WTC11 (cell line): ENCODE results near the gene HPN. TPM values are rescaled to one million over a fixed set of nuclear protein-coding genes. Genes with fewer than 3 reads are reported as not detected.

Experiments used
- ATAC-seq: fragments of 200-7000 bp; cut with Tn5 transposase; 2 replicates; pipeline ENCODE4 v1.10.0; 2021; ENCODE audit warnings: mild to moderate bottlenecking, moderate library complexity
- CTCF ChIA-PET: fragments of 300-600 bp; sonication (Branson Sonifier 250); formaldehyde crosslinking; loops from one replicate; lab custom pipeline; 2021; ENCODE audit warnings: antibody characterized with exemption; lab: Charles Lee
- POLR2A ChIA-PET: fragments of 350-600 bp; sonication (Branson Sonifier 250); formaldehyde crosslinking; loops from one replicate; lab custom pipeline; 2021; ENCODE audit warnings: antibody characterized with exemption; lab: Charles Lee
- DNase-seq: peaks from one replicate; pipeline ENCODE4 v3.0.0; 2021; ENCODE audit warnings: low spot score
- H3K27ac Mint-ChIP-seq: 2 replicates; pipeline ENCODE4 v1.8.0; 2021; ENCODE audit warnings: mixed read lengths
- H3K27me3 Mint-ChIP-seq: 2 replicates; pipeline ENCODE4 v1.8.0; 2021; ENCODE audit warnings: low read depth, mild to moderate bottlenecking, moderate library complexity, mixed read lengths
- H3K36me3 Mint-ChIP-seq: 2 replicates; pipeline ENCODE4 v1.8.0; 2021; ENCODE audit warnings: mixed read lengths
- H3K4me1 Mint-ChIP-seq: 2 replicates; pipeline ENCODE4 v1.8.0; 2022; ENCODE audit warnings: mixed read lengths
- H3K4me3 Mint-ChIP-seq: 2 replicates; pipeline ENCODE4 v1.8.0; 2021; ENCODE audit warnings: mild to moderate bottlenecking, moderate library complexity, mixed read lengths
- H3K9me3 Mint-ChIP-seq: 2 replicates; pipeline ENCODE4 v1.8.0; 2021; ENCODE audit warnings: mixed read lengths
- CREM ChIP-seq: sonication (generic); formaldehyde crosslinking; IDR thresholded peaks from 2 replicates; pipeline ENCODE4 v1.8.1; 2022; ENCODE audit warnings: mild to moderate bottlenecking, missing genetic modification reagents, moderate library complexity
- FOXJ3 ChIP-seq: sonication (generic); formaldehyde crosslinking; IDR thresholded peaks from 2 replicates; pipeline ENCODE4 v1.9.0; 2021; ENCODE audit warnings: missing genetic modification reagents, mild to moderate bottlenecking, borderline replicate concordance
- FOXK1 ChIP-seq: sonication (generic); formaldehyde crosslinking; IDR thresholded peaks from 2 replicates; pipeline ENCODE4 v1.8.0; 2022; ENCODE audit warnings: mild to moderate bottlenecking, moderate library complexity, missing genetic modification reagents
- NFE2L1 ChIP-seq: sonication (generic); formaldehyde crosslinking; IDR thresholded peaks from 2 replicates; pipeline ENCODE4 v1.8.1; 2023; ENCODE audit warnings: missing genetic modification reagents
- NFYB ChIP-seq: sonication (generic); formaldehyde crosslinking; conservative IDR thresholded peaks from 2 replicates; pipeline ENCODE4 v1.8.0; 2022; ENCODE audit warnings: low read depth, missing genetic modification reagents
- NR1H2 ChIP-seq: sonication (generic); formaldehyde crosslinking; IDR thresholded peaks from 2 replicates; pipeline ENCODE4 v1.9.0; 2021; ENCODE audit warnings: mild to moderate bottlenecking, moderate library complexity, missing genetic modification reagents
- PRRX2 ChIP-seq: fragments of 250-450 bp; sonication (Bioruptor Pico); IDR thresholded peaks from 2 replicates; pipeline ENCODE4 v1.8.0; 2021; ENCODE audit warnings: mild to moderate bottlenecking
- SP1 ChIP-seq: sonication (generic); formaldehyde crosslinking; conservative IDR thresholded peaks from 2 replicates; pipeline ENCODE4 v1.8.1; 2022; ENCODE audit warnings: missing genetic modification reagents
- TCF7 ChIP-seq: sonication (generic); formaldehyde crosslinking; IDR thresholded peaks from 2 replicates; pipeline ENCODE4 v1.8.0; 2022; ENCODE audit warnings: mild to moderate bottlenecking, low read depth, missing genetic modification reagents, moderate library complexity
- ZNF263 ChIP-seq: sonication (generic); formaldehyde crosslinking; IDR thresholded peaks from 2 replicates; pipeline ENCODE4 v1.8.1; 2022; ENCODE audit warnings: low read depth, mild to moderate bottlenecking, moderate library complexity, missing genetic modification reagents
- ZNF423 ChIP-seq: fragments of 250-450 bp; sonication (Bioruptor Pico); IDR thresholded peaks from 2 replicates; pipeline ENCODE4 v2.1.2; 2022; ENCODE audit warnings: mild to moderate bottlenecking, moderate library complexity
- total RNA-seq: library from RNA; stranded (reverse); gene quantifications from 3 replicates; pipeline ENCODE4 v1.2.3, GENCODE V29; 2021
- TF ChIP-seq, protein P1 (sequence below): sonication (generic); formaldehyde crosslinking; IDR thresholded peaks from 2 replicates; pipeline ENCODE4 v1.8.1; 2023; ENCODE audit warnings: mild to moderate bottlenecking, missing genetic modification reagents, moderate library complexity
- TF ChIP-seq, protein P2 (sequence below): sonication (generic); formaldehyde crosslinking; IDR thresholded peaks from 2 replicates; pipeline ENCODE4 v1.8.1; 2023; ENCODE audit warnings: mild to moderate bottlenecking, missing genetic modification reagents
- TF ChIP-seq, protein P3 (sequence below): sonication (generic); formaldehyde crosslinking; IDR thresholded peaks from 2 replicates; pipeline ENCODE4 v1.8.1; 2023; ENCODE audit warnings: mild to moderate bottlenecking, missing genetic modification reagents, moderate library complexity
- TF ChIP-seq, protein P4 (sequence below): sonication (generic); formaldehyde crosslinking; IDR thresholded peaks from 2 replicates; pipeline ENCODE4 v1.8.0; 2022; ENCODE audit warnings: mild to moderate bottlenecking, missing genetic modification reagents
- TF ChIP-seq, protein P5 (sequence below): sonication (generic); formaldehyde crosslinking; IDR thresholded peaks from 2 replicates; pipeline ENCODE4 v1.8.0; 2023; ENCODE audit warnings: missing genetic modification reagents
- TF ChIP-seq, protein P6 (sequence below): sonication (generic); formaldehyde crosslinking; IDR thresholded peaks from 2 replicates; pipeline ENCODE4 v1.8.0; 2022; ENCODE audit warnings: mild to moderate bottlenecking, missing genetic modification reagents

The HPN gene
- total RNA-seq, 1 experiment from 2014 or later: 20.8 TPM

DNA sequence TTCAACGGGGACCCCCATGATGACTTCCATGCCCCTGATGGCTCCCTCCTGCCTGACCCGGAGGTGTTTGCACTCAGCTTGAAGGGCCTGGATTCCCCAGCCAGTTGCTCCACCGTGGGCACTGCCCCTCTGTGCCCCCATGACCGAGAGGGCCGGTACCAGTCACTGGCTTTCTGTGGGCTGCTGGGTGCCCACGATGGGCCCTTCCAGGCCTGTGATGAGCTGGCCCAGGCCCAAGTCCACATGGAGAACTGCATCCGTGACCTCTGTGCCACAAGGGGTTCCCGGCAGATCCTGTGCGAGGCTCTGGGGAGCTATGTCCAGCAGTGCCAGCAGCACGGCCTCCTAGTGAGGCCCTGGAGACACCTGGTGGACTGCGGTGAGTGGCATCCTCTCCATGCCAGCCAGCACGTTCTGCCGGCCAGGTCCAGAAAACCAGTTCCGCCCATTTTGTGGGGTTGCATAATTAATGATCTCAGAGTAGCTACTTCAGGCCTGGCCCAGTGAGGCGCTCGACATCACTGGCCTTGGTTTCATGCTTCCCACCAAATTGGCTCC is 39.2 kb downstream of the HPN start:
- H3K36me3 Mint-ChIP-seq: 0 out of 2 replicates have a peak, but pooled peaks cover 3% of the 10 kb centered on the region
- DNase-seq: no peak
- no peaks in the 10 kb centered on the region; the same call in 1 of the 2 replicates for H3K27me3 Mint-ChIP-seq
- TF ChIP-seq NR1H2 (CRISPR knock-in tag) (no peak), FOXK1 (no peak), TCF7 (CRISPR knock-in tag) (no peak), FOXJ3 (CRISPR knock-in tag) (no peak), SP1 (CRISPR knock-in tag) (no peak), ZNF263 (CRISPR knock-in tag) (no peak)
- TF ChIP-seq, protein P1, sequence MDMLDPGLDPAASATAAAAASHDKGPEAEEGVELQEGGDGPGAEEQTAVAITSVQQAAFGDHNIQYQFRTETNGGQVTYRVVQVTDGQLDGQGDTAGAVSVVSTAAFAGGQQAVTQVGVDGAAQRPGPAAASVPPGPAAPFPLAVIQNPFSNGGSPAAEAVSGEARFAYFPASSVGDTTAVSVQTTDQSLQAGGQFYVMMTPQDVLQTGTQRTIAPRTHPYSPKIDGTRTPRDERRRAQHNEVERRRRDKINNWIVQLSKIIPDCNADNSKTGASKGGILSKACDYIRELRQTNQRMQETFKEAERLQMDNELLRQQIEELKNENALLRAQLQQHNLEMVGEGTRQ (CRISPR knock-in tag): no peak
- TF ChIP-seq, protein P2, sequence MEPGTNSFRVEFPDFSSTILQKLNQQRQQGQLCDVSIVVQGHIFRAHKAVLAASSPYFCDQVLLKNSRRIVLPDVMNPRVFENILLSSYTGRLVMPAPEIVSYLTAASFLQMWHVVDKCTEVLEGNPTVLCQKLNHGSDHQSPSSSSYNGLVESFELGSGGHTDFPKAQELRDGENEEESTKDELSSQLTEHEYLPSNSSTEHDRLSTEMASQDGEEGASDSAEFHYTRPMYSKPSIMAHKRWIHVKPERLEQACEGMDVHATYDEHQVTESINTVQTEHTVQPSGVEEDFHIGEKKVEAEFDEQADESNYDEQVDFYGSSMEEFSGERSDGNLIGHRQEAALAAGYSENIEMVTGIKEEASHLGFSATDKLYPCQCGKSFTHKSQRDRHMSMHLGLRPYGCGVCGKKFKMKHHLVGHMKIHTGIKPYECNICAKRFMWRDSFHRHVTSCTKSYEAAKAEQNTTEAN (CRISPR knock-in tag): no peak
- TF ChIP-seq, protein P3, sequence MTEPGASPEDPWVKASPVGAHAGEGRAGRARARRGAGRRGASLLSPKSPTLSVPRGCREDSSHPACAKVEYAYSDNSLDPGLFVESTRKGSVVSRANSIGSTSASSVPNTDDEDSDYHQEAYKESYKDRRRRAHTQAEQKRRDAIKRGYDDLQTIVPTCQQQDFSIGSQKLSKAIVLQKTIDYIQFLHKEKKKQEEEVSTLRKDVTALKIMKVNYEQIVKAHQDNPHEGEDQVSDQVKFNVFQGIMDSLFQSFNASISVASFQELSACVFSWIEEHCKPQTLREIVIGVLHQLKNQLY (CRISPR knock-in tag): no peak
- H3K4me3 Mint-ChIP-seq: no peak overlapping the region
- H3K9me3 Mint-ChIP-seq: peaks cover 7% of the 10 kb centered on the region
- POLR2A ChIA-PET: interaction anchor here (0.9 kb wide), 1 partner anchor 14 kb away, joined by 3 read pairs; no protein-coding TSS in a partner anchor
- H3K27ac Mint-ChIP-seq: no peak overlapping the region
- CTCF ChIA-PET: interaction anchor here (1.2 to 2.4 kb wide), 6 partner anchors 10 to 60 kb away, joined by 3 to 11 read pairs (median 8); no protein-coding TSS in a partner anchor
- no peak for ATAC-seq
- H3K4me1 Mint-ChIP-seq: peaks cover 9% of the 10 kb centered on the region

DNA sequence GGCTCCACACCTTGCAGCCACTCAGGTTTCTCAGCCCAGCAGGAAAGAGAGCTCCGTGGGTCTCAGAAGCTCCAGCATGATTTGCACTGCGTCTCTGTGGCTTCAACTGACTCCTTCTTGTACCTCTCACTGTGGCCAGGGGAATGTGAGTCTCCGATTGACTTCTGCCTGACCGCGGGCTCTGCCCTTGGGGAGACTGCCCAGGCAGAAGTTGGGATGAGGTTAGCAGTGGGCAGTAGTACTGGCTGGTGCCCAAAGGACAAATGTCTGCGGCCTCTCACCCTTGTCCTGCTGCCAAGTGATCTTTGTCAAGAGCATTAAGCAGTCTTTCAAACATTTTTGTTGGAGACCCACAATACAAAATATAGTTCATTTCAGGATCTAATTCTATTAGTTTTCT is 39.7 kb downstream of the HPN start:
- no peak overlapping the region for H3K27ac Mint-ChIP-seq
- ChIA-PET POLR2A (no interaction called here), CTCF (interaction anchor here (1.2 to 2.4 kb wide), 6 partner anchors 10 to 60 kb away, joined by 3 to 11 read pairs (median 8); no protein-coding TSS in a partner anchor)
- no peak for DNase-seq
- TF ChIP-seq, protein P4, sequence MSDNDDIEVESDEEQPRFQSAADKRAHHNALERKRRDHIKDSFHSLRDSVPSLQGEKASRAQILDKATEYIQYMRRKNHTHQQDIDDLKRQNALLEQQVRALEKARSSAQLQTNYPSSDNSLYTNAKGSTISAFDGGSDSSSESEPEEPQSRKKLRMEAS: no peak
- TF ChIP-seq ZNF423 (CRISPR knock-in tag) (no peak), NFYB (CRISPR knock-in tag) (no peak), NFE2L1 (CRISPR knock-in tag) (no peak), PRRX2 (CRISPR knock-in tag) (no peak), CREM (CRISPR knock-in tag) (no peak)
- TF ChIP-seq, protein P5, sequence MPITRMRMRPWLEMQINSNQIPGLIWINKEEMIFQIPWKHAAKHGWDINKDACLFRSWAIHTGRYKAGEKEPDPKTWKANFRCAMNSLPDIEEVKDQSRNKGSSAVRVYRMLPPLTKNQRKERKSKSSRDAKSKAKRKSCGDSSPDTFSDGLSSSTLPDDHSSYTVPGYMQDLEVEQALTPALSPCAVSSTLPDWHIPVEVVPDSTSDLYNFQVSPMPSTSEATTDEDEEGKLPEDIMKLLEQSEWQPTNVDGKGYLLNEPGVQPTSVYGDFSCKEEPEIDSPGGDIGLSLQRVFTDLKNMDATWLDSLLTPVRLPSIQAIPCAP: no peak
- TF ChIP-seq, protein P2 (CRISPR knock-in tag): no peak
- TF ChIP-seq, protein P6, sequence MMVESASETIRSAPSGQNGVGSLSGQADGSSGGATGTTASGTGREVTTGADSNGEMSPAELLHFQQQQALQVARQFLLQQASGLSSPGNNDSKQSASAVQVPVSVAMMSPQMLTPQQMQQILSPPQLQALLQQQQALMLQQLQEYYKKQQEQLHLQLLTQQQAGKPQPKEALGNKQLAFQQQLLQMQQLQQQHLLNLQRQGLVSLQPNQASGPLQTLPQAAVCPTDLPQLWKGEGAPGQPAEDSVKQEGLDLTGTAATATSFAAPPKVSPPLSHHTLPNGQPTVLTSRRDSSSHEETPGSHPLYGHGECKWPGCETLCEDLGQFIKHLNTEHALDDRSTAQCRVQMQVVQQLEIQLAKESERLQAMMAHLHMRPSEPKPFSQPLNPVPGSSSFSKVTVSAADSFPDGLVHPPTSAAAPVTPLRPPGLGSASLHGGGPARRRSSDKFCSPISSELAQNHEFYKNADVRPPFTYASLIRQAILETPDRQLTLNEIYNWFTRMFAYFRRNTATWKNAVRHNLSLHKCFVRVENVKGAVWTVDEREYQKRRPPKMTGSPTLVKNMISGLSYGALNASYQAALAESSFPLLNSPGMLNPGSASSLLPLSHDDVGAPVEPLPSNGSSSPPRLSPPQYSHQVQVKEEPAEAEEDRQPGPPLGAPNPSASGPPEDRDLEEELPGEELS: no peak
- H3K4me1 Mint-ChIP-seq: peaks cover 9% of the 10 kb centered on the region
- H3K4me3 Mint-ChIP-seq: no peak overlapping the region
- H3K9me3 Mint-ChIP-seq: peaks cover 7% of the 10 kb centered on the region
- H3K27me3 Mint-ChIP-seq: no peaks in the 10 kb centered on the region; the same call in 1 of the 2 replicates
- 0 out of 2 replicates have a peak, but pooled peaks cover 3% of the 10 kb centered on the region for H3K36me3 Mint-ChIP-seq
- no peak for ATAC-seq
